GM23338 (cell line): Measurements from ENCODE around the gene ERN2. TPM values are rescaled to one million over a fixed set of nuclear protein-coding genes. Genes with fewer than 3 reads are reported as not detected.

Experiments used
- ATAC-seq: fragments of 200-7000 bp; cut with Tn5 transposase; 3 replicates; pipeline ENCODE4 v1.9.1; 2020
- DNase-seq: peaks from one replicate; pipeline ENCODE4 v3.0.0-alpha.2; 2015; ENCODE audit warnings: low spot score
- H2AFZ ChIP-seq: fragments of 200-600 bp; sonication (generic); 2 replicates; pipeline ENCODE4 v1.8.0; 2016; ENCODE audit warnings: antibody characterized with exemption, mild to moderate bottlenecking, moderate library complexity
- H3F3A ChIP-seq: fragments of 200-600 bp; sonication (generic); replicated peaks from 2 replicates; pipeline ENCODE4 v1.8.0; 2017; ENCODE audit warnings: antibody characterized with exemption, mixed run types, low read depth
- H3K27ac ChIP-seq: fragments of 200-600 bp; sonication (generic); 2 replicates; pipeline ENCODE4 v1.6.1; 2016; ENCODE audit warnings: low read depth
- H3K27me3 ChIP-seq: fragments of 200-600 bp; sonication (generic); 2 replicates; pipeline ENCODE4 v1.8.0; 2016; ENCODE audit warnings: mild to moderate bottlenecking, mixed run types, moderate library complexity; ENCODE audit not compliant: insufficient read depth
- H3K36me3 ChIP-seq: fragments of 200-600 bp; sonication (generic); 2 replicates; pipeline ENCODE4 v1.8.0; 2016; ENCODE audit warnings: mild to moderate bottlenecking; ENCODE audit not compliant: insufficient read depth
- H3K4me1 ChIP-seq: fragments of 200-600 bp; sonication (generic); 2 replicates; pipeline ENCODE4 v1.8.0; 2016; ENCODE audit warnings: mild to moderate bottlenecking, moderate library complexity; ENCODE audit not compliant: insufficient read depth
- H3K4me2 ChIP-seq: fragments of 200-600 bp; sonication (generic); 2 replicates; pipeline ENCODE4 v1.7.1; 2017; ENCODE audit warnings: mixed run types
- H3K4me3 ChIP-seq: fragments of 200-600 bp; sonication (generic); 2 replicates; pipeline ENCODE4 v1.6.1; 2016; ENCODE audit warnings: mixed run types
- H3K79me2 ChIP-seq: fragments of 200-600 bp; sonication (generic); replicated peaks from 2 replicates; pipeline ENCODE4 v1.8.0; 2017; ENCODE audit warnings: mild to moderate bottlenecking; ENCODE audit not compliant: insufficient read depth
- H3K9me2 ChIP-seq: fragments of 200-600 bp; sonication (generic); 2 replicates; pipeline ENCODE4 v1.8.0; 2017; ENCODE audit not compliant: insufficient read depth
- H4K20me1 ChIP-seq: fragments of 200-600 bp; sonication (generic); replicated peaks from 2 replicates; pipeline ENCODE4 v1.8.0; 2017; ENCODE audit warnings: mild to moderate bottlenecking; ENCODE audit not compliant: insufficient read depth
- H3K27ac Mint-ChIP-seq: 2 replicates; pipeline ENCODE4 v1.8.0; 2020; ENCODE audit warnings: inconsistent platforms, mild to moderate bottlenecking, moderate library complexity, mixed read lengths
- H3K27me3 Mint-ChIP-seq: 3 replicates; pipeline ENCODE4 v1.8.0; 2022; ENCODE audit warnings: low read depth, mild to moderate bottlenecking, moderate library complexity, mixed read lengths, inconsistent platforms; ENCODE audit not compliant: insufficient read depth, poor library complexity
- H3K36me3 Mint-ChIP-seq: 3 replicates; pipeline ENCODE4 v1.8.0; 2021; ENCODE audit warnings: low read depth, mild to moderate bottlenecking, inconsistent platforms, moderate library complexity, mixed read lengths
- H3K4me1 Mint-ChIP-seq: 3 replicates; pipeline ENCODE4 v1.8.0; 2020; ENCODE audit warnings: mild to moderate bottlenecking, inconsistent platforms, mixed read lengths
- H3K4me3 Mint-ChIP-seq: 3 replicates; pipeline ENCODE4 v1.8.0; 2021; ENCODE audit warnings: moderate library complexity, mild to moderate bottlenecking, inconsistent platforms, mixed read lengths
- H3K9me3 Mint-ChIP-seq: 3 replicates; pipeline ENCODE4 v1.8.0; 2020; ENCODE audit warnings: moderate library complexity, mild to moderate bottlenecking, inconsistent platforms, mixed read lengths
- EZH2 ChIP-seq: fragments of 200-600 bp; sonication (generic); IDR thresholded peaks from one replicate; pipeline ENCODE4 v1.8.0; 2017; ENCODE audit warnings: antibody characterized with exemption, mild to moderate bottlenecking, low read depth; ENCODE audit not compliant: unreplicated experiment
- EZH2phosphoT487 ChIP-seq: fragments of 200-600 bp; sonication (generic); IDR thresholded peaks from one replicate; pipeline ENCODE4 v1.8.1; 2018; ENCODE audit warnings: antibody characterized with exemption; ENCODE audit not compliant: unreplicated experiment
- JUNB ChIP-seq: IDR thresholded peaks from one replicate; pipeline ENCODE4 v1.6.1; 2016; ENCODE audit warnings: antibody characterized with exemption; ENCODE audit not compliant: unreplicated experiment
- REST ChIP-seq: IDR thresholded peaks from one replicate; pipeline ENCODE4 v1.6.1; 2018; ENCODE audit warnings: antibody characterized with exemption; ENCODE audit not compliant: unreplicated experiment
- STAT1 ChIP-seq: IDR thresholded peaks from one replicate; pipeline ENCODE4 v1.6.1; 2016; ENCODE audit warnings: antibody characterized with exemption; ENCODE audit not compliant: unreplicated experiment
- ZNF114 ChIP-seq: fragments of 250-450 bp; sonication (Bioruptor Pico); IDR thresholded peaks from 2 replicates; pipeline ENCODE4 v1.5.0; 2020; ENCODE audit warnings: mild to moderate bottlenecking, moderate library complexity
- polyA plus RNA-seq: library from polyadenylated mRNA; unstranded; fragments of >200 nt; fragmentation: Nextera tagmentation; extraction: Ambion mirVana; gene quantifications from 2 replicates; pipeline ENCODE4 v1.2.1, GENCODE V29; 2016
- total RNA-seq: library from RNA; depleted of rRNA; stranded (reverse); fragments of >200 nt; shearing (Covaris generic); gene quantifications from 2 replicates; pipeline ENCODE4 v1.2.3, GENCODE V29; 2014
- TF ChIP-seq, protein P1 (sequence below): IDR thresholded peaks from 2 replicates; pipeline ENCODE4 v1.6.1; 2016; ENCODE audit warnings: antibody characterized with exemption
- TF ChIP-seq, protein P2 (sequence below), 2 experiments: fragments of 200-600 bp in 1 of 2; sonication (generic) in 1 of 2; conservative IDR thresholded peaks; 2 replicates each; pipeline versions ENCODE4 v1.5.1 to v1.6.1; 2016 to 2017; ENCODE audit warnings: antibody characterized with exemption in 2 of 2, low read depth in 2 of 2, mild to moderate bottlenecking in 2 of 2, moderate library complexity in 1 of 2

ERN2 gene
- total and polyA plus RNA-seq, 2 experiments from 2014 or later: 0.97 to 1.1 TPM

GRCh38 chr16:23710504-23710903 lies 2.5 kb downstream of the ERN2 start (continued):
- TF ChIP-seq, protein P1, sequence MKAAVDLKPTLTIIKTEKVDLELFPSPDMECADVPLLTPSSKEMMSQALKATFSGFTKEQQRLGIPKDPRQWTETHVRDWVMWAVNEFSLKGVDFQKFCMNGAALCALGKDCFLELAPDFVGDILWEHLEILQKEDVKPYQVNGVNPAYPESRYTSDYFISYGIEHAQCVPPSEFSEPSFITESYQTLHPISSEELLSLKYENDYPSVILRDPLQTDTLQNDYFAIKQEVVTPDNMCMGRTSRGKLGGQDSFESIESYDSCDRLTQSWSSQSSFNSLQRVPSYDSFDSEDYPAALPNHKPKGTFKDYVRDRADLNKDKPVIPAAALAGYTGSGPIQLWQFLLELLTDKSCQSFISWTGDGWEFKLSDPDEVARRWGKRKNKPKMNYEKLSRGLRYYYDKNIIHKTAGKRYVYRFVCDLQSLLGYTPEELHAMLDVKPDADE: no peak
- no peak for TF ChIP-seq ZNF114 (CRISPR knock-in tag)
- TF ChIP-seq JUNB: no peak
- no peak for TF ChIP-seq EZH2phosphoT487
- TF ChIP-seq EZH2: no peak
- TF ChIP-seq STAT1: no peak
- TF ChIP-seq, protein P2, sequence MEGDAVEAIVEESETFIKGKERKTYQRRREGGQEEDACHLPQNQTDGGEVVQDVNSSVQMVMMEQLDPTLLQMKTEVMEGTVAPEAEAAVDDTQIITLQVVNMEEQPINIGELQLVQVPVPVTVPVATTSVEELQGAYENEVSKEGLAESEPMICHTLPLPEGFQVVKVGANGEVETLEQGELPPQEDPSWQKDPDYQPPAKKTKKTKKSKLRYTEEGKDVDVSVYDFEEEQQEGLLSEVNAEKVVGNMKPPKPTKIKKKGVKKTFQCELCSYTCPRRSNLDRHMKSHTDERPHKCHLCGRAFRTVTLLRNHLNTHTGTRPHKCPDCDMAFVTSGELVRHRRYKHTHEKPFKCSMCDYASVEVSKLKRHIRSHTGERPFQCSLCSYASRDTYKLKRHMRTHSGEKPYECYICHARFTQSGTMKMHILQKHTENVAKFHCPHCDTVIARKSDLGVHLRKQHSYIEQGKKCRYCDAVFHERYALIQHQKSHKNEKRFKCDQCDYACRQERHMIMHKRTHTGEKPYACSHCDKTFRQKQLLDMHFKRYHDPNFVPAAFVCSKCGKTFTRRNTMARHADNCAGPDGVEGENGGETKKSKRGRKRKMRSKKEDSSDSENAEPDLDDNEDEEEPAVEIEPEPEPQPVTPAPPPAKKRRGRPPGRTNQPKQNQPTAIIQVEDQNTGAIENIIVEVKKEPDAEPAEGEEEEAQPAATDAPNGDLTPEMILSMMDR (conservative IDR thresholded peaks at IDR 0.05; ENCODE audit: low read depth in 2 of 2): no peak
- no peak for TF ChIP-seq REST

DNA sequence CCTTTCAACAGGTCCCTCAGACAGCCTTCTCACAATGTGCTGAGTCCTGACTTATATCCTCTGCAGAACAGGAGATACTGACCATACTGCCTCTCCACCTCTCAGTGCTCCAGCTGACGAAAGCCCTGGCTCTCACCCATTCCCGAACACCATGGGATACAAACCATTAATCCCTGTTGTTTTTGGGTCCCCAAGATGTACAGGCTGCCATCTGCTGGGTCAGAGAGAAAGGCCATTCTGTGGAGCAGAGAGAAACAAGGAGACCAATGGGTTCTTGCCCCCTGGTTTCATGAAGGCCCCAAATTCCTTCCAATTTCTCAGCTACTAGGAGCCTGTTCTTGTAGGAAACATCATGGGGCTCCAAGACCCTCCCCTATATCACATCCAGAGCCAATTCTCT lies 3.0 kb downstream of the ERN2 start:
- DNase-seq (no peak), ATAC-seq (no peak)
- Histone ChIP-seq H3K9me2 (no peaks in the 10 kb centered on the region; the same call in 1 of the 2 replicates), H4K20me1 (no peaks in the 10 kb centered on the region), H3K27me3 (peaks cover 37% of the 10 kb centered on the region), H3F3A (no peaks in the 10 kb centered on the region), H2AFZ (no peak overlapping the region), H3K79me2 (no peaks in the 10 kb centered on the region), H3K4me1 (0 out of 2 replicates have a peak, but pooled peaks cover 5% of the 10 kb centered on the region), H3K36me3 (no peaks in the 10 kb centered on the region), H3K4me3 (no peak overlapping the region), H3K27ac (no peak overlapping the region), H3K4me2 (no peak overlapping the region)
- Mint-ChIP-seq H3K9me3 (peaks cover 24% of the 10 kb centered on the region), H3K27ac (no peak overlapping the region), H3K4me3 (no peak overlapping the region), H3K27me3 (peaks cover 21% of the 10 kb centered on the region), H3K4me1 (peaks cover 3% of the 10 kb centered on the region; the same call in 2 of the 3 replicates), H3K36me3 (peaks cover 17% of the 10 kb centered on the region)
- TF ChIP-seq EZH2phosphoT487: no peak
